ENCODE results near the gene ERBB4. TPM values are rescaled to one million over a fixed set of nuclear protein-coding genes. Genes with fewer than 3 reads are reported as not detected.

ERBB4 gene
- total RNA-seq, 1 experiment from 2014 or later: 0.15 TPM

DNA sequence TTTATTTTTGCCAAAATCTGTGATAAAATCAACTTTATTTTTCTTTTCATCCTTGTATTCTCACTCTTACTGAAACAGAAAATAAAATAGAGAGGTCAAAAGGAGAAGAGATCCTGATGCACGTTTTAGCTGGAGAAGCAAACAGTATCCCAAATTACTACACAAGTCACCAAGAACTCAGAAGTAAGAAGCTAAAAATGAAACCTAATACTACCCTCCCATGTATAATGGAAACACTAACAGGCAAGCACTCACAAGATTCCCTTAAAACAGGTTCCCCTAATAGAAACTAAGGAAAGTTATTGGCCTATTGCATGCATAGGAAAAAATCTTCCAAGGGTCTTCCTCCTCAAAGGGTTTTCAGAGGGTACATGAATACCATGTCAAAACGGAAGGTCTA, 927.0 kb downstream of the ERBB4 start:
- TF ChIP-seq POLR2AphosphoS5 (IDR thresholded peaks at IDR 0.05; ENCODE audit: low read depth, low read length): no peak
- TF ChIP-seq, protein P1, sequence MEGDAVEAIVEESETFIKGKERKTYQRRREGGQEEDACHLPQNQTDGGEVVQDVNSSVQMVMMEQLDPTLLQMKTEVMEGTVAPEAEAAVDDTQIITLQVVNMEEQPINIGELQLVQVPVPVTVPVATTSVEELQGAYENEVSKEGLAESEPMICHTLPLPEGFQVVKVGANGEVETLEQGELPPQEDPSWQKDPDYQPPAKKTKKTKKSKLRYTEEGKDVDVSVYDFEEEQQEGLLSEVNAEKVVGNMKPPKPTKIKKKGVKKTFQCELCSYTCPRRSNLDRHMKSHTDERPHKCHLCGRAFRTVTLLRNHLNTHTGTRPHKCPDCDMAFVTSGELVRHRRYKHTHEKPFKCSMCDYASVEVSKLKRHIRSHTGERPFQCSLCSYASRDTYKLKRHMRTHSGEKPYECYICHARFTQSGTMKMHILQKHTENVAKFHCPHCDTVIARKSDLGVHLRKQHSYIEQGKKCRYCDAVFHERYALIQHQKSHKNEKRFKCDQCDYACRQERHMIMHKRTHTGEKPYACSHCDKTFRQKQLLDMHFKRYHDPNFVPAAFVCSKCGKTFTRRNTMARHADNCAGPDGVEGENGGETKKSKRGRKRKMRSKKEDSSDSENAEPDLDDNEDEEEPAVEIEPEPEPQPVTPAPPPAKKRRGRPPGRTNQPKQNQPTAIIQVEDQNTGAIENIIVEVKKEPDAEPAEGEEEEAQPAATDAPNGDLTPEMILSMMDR (IDR thresholded peaks at IDR 0.05): no peak
- TF ChIP-seq TCF7L2 (IDR thresholded peaks at IDR 0.05; ENCODE audit: low read depth, low read length): no peak
- TF ChIP-seq SIN3A (IDR thresholded peaks at IDR 0.05; ENCODE audit: borderline replicate concordance, insufficient read depth, low read depth, low read length): no peak
- TF ChIP-seq, protein P2, sequence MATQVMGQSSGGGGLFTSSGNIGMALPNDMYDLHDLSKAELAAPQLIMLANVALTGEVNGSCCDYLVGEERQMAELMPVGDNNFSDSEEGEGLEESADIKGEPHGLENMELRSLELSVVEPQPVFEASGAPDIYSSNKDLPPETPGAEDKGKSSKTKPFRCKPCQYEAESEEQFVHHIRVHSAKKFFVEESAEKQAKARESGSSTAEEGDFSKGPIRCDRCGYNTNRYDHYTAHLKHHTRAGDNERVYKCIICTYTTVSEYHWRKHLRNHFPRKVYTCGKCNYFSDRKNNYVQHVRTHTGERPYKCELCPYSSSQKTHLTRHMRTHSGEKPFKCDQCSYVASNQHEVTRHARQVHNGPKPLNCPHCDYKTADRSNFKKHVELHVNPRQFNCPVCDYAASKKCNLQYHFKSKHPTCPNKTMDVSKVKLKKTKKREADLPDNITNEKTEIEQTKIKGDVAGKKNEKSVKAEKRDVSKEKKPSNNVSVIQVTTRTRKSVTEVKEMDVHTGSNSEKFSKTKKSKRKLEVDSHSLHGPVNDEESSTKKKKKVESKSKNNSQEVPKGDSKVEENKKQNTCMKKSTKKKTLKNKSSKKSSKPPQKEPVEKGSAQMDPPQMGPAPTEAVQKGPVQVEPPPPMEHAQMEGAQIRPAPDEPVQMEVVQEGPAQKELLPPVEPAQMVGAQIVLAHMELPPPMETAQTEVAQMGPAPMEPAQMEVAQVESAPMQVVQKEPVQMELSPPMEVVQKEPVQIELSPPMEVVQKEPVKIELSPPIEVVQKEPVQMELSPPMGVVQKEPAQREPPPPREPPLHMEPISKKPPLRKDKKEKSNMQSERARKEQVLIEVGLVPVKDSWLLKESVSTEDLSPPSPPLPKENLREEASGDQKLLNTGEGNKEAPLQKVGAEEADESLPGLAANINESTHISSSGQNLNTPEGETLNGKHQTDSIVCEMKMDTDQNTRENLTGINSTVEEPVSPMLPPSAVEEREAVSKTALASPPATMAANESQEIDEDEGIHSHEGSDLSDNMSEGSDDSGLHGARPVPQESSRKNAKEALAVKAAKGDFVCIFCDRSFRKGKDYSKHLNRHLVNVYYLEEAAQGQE (IDR thresholded peaks at IDR 0.05; ENCODE audit: insufficient read depth in 1 of 2, low read depth in 2 of 2, low read length in 1 of 2): no peak
- ATAC-seq: peak; percentile 52; the same call in 1 of the 2 replicates
- Histone ChIP-seq H3K9me3 (ENCODE audit: control insufficient read depth, insufficient read depth, low read depth, low read length) (no peaks in the 10 kb centered on the region), H3K36me3 (ENCODE audit: control insufficient read depth, insufficient read depth, low read length) (no peaks in the 10 kb centered on the region), H3K27me3 (ENCODE audit: control insufficient read depth, insufficient read depth, low read length) (no peaks in the 10 kb centered on the region), H3K4me1 (ENCODE audit: control insufficient read depth, insufficient read depth, low read length) (no peaks in the 10 kb centered on the region; the same call in 1 of the 2 replicates), H3K27ac (ENCODE audit: low read length) (peak overlapping the region; percentile 77), H3K4me3 (ENCODE audit: low read depth in 2 of 2, low read length in 2 of 2) (peak overlapping the region; percentile 46 to 71)
- in situ Hi-C loops (cut with HindIII; ENCODE audit: low pct_unique_long_range_greater_than_20kb, low sequenced_read_pairs) (no loop called here), intact Hi-C loops (cut with micrococcal nuclease; ENCODE audit: unreplicated experiment) (no loop called here)
- BruUV-seq (replicated peaks): no TSS peak
- ChIA-PET POLR2A (no interaction called here), CTCF (no interaction called here)
- no peak for DNase-seq (ENCODE audit: low read depth, low spot score)

DNA sequence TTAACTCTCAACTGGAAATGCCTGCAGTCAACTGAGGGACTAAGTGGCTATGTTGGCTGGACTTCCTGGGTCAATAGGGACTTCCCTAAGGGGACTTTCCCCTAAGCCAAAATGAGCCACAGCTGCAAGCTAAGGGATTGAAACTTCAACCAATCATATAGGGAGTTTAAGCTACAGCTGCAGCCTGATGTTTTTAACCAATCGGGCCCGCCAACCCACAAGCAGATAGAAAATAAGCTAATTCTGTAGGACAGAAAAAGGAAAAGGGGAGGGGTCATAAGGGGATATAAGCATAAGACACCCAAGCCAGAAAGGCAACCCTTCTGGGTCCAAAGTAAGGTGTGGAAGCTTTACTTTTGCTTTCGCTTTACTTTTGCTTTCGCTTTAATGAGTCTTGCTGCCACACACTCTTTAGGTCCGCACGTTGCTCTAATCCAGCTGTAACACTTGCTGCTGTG, 927.5 kb downstream of the ERBB4 start:
- POLR2A ChIA-PET: no interaction called here
- BruUV-seq (replicated peaks): no TSS peak
- DNase-seq (ENCODE audit: low read depth, low spot score) (peak; percentile 51), ATAC-seq (peak; percentile 96)
- Histone ChIP-seq H3K4me1 (ENCODE audit: control insufficient read depth, insufficient read depth, low read length) (no peaks in the 10 kb centered on the region; the same call in 1 of the 2 replicates), H3K4me3 (ENCODE audit: low read depth in 2 of 2, low read length in 2 of 2) (peak overlapping the region; percentile 46 to 71), H3K27ac (ENCODE audit: low read length) (peak overlapping the region; percentile 77), H3K9me3 (ENCODE audit: control insufficient read depth, insufficient read depth, low read depth, low read length) (no peaks in the 10 kb centered on the region), H3K36me3 (ENCODE audit: control insufficient read depth, insufficient read depth, low read length) (no peaks in the 10 kb centered on the region), H3K27me3 (ENCODE audit: control insufficient read depth, insufficient read depth, low read length) (no peaks in the 10 kb centered on the region)
- CTCF ChIA-PET: no interaction called here
- intact Hi-C loops (cut with micrococcal nuclease; ENCODE audit: unreplicated experiment) (no loop called here), in situ Hi-C loops (cut with HindIII; ENCODE audit: low pct_unique_long_range_greater_than_20kb, low sequenced_read_pairs) (no loop called here)
- TF ChIP-seq POLR2AphosphoS5 (IDR thresholded peaks at IDR 0.05; ENCODE audit: low read depth, low read length): no peak
- TF ChIP-seq, protein P1 (IDR thresholded peaks at IDR 0.05): no peak
- no peak for TF ChIP-seq TCF7L2 (IDR thresholded peaks at IDR 0.05; ENCODE audit: low read depth, low read length)
- TF ChIP-seq, protein P2 (IDR thresholded peaks at IDR 0.05; ENCODE audit: insufficient read depth in 1 of 2, low read depth in 2 of 2, low read length in 1 of 2): no peak
- no peak for TF ChIP-seq SIN3A (IDR thresholded peaks at IDR 0.05; ENCODE audit: borderline replicate concordance, insufficient read depth, low read depth, low read length)
